Mesendoderm (in vitro differentiated cells): Measurements from ENCODE around the gene TCHHL1.
A peak's percentile ranks its signal among the peaks of the same experiment; 100 is the strongest.

ENCODE experiments used
- DNase-seq: peaks from one replicate; pipeline ENCODE4 v3.0.0; 2013
- H2AK5ac ChIP-seq: 2 replicates; pipeline ENCODE4 v1.6.1; 2013; ENCODE audit warnings: low read length, inconsistent platforms
- H2BK120ac ChIP-seq: 2 replicates; pipeline ENCODE4 v1.6.1; 2013; ENCODE audit warnings: low read depth, mild to moderate bottlenecking, low read length, moderate library complexity, mixed read lengths
- H2BK15ac ChIP-seq: replicated peaks from 2 replicates; pipeline ENCODE4 v1.6.1; 2013; ENCODE audit warnings: low read depth, mild to moderate bottlenecking, moderate library complexity
- H2BK5ac ChIP-seq: 2 replicates; pipeline ENCODE4 v1.6.1; 2013; ENCODE audit warnings: low read length, inconsistent platforms
- H3K18ac ChIP-seq: 2 replicates; pipeline ENCODE4 v1.6.1; 2013; ENCODE audit warnings: mild to moderate bottlenecking, low read length, mixed read lengths
- H3K23ac ChIP-seq: one replicate; pipeline ENCODE4 v1.6.1; 2013; ENCODE audit warnings: low read length
- H3K27ac ChIP-seq: 2 replicates; pipeline ENCODE4 v1.5.1; 2013; ENCODE audit warnings: low read depth, mild to moderate bottlenecking, inconsistent platforms, low read length, moderate library complexity
- H3K27me3 ChIP-seq: 2 replicates; pipeline ENCODE4 v1.6.1; 2013; ENCODE audit warnings: low read length, control low read depth, mild to moderate bottlenecking, inconsistent platforms; ENCODE audit not compliant: insufficient read depth, poor library complexity
- H3K36me3 ChIP-seq: 2 replicates; pipeline ENCODE4 v1.6.1; 2013; ENCODE audit warnings: low read length, inconsistent platforms; ENCODE audit not compliant: control insufficient read depth, insufficient read depth
- H3K4ac ChIP-seq: one replicate; pipeline ENCODE4 v1.6.1; 2013; ENCODE audit warnings: low read depth, mild to moderate bottlenecking, low read length, moderate library complexity
- H3K4me1 ChIP-seq: 2 replicates; pipeline ENCODE4 v1.6.1; 2013; ENCODE audit warnings: low read depth, low read length, inconsistent platforms; ENCODE audit not compliant: control insufficient read depth
- H3K4me2 ChIP-seq: 2 replicates; pipeline ENCODE4 v1.6.1; 2013; ENCODE audit warnings: low read length
- H3K4me3 ChIP-seq: 2 replicates; pipeline ENCODE4 v1.5.1; 2013; ENCODE audit warnings: mild to moderate bottlenecking, low read length
- H3K56ac ChIP-seq: one replicate; pipeline ENCODE4 v1.6.1; 2013; ENCODE audit warnings: low read length
- H3K79me1 ChIP-seq: 2 replicates; pipeline ENCODE4 v1.6.1; 2013; ENCODE audit warnings: low read length, inconsistent platforms
- H3K79me2 ChIP-seq: 2 replicates; pipeline ENCODE4 v1.6.1; 2013; ENCODE audit warnings: mild to moderate bottlenecking, low read length; ENCODE audit not compliant: control insufficient read depth, insufficient read depth
- H3K9ac ChIP-seq: 2 replicates; pipeline ENCODE4 v1.6.1; 2013; ENCODE audit warnings: low read length, inconsistent platforms
- H4K5ac ChIP-seq: one replicate; pipeline ENCODE4 v1.6.1; 2013; ENCODE audit warnings: low read length
- H4K8ac ChIP-seq: one replicate; pipeline ENCODE4 v1.6.1; 2013; ENCODE audit warnings: low read depth, mild to moderate bottlenecking, control low read depth, low read length, moderate library complexity
- WGBS: extraction: QIAGEN DNeasy Blood & Tissue Kit; methylation state at CpG from one replicate; pipeline ENCODE4 v1.1.7; 2013; ENCODE audit warnings: low lambda C conversion rate, missing lambda C conversion rate; ENCODE audit not compliant: insufficient coverage; ENCODE audit errors: extremely low coverage; 5-methylcytosine and 5-hydroxymethylcytosine counted together

The TCHHL1 gene

DNA sequence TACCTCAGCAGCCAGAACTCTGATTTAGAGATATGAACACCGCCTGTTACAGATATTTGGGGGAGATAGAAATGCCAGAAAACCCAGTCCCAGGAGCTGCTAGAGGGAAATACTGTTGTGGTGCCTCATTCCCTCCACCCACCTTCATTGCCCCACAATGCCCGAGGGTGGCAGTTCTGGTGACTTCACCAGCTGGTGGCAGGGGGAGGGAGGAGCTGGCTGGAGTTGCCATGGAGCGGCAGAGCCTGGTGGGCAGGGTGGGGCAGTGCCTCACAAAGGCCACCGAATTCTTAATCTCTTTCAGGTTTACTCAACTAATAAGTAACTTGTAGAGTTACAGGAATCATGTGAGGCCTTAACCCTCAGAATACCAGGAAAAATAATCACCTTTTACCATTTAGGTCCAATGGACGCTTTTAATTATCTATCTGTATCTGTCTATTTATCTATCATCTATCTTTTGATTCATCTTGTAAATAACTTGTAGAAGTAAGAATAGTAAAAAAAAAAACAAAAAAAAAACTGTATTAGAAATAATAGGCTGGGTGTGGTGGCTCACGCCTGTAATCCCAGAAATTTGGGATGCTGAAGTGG, 40.4 kb downstream of the TCHHL1 start:
- H3K56ac ChIP-seq: peak overlapping the region; percentile 87
- H3K36me3 ChIP-seq: no peaks in the 10 kb centered on the region
- peak overlapping the region; percentile 26 for H3K4me2 ChIP-seq
- no peaks in the 10 kb centered on the region for H3K79me2 ChIP-seq
- H3K18ac ChIP-seq: no peak overlapping the region
- no peaks in the 10 kb centered on the region for H3K27me3 ChIP-seq
- peak overlapping the region; percentile 68 for H3K9ac ChIP-seq
- no peak overlapping the region for H3K4me3 ChIP-seq
- no peak overlapping the region for H2AK5ac ChIP-seq
- no peak overlapping the region for H4K8ac ChIP-seq
- no peaks in the 10 kb centered on the region for H3K79me1 ChIP-seq
- H4K5ac ChIP-seq: no peak overlapping the region
- H3K27ac ChIP-seq: peak overlapping the region; percentile 69
- H2BK5ac ChIP-seq: peak overlapping the region; percentile 20
- no peak overlapping the region for H2BK120ac ChIP-seq
- WGBS: no CpG with 5 or more reads among the region's 6 CpGs
- H3K4me1 ChIP-seq: peaks cover 2% of the 10 kb centered on the region
- no peak overlapping the region for H3K23ac ChIP-seq
- DNase-seq: no peak
- no peak overlapping the region for H2BK15ac ChIP-seq
- H3K4ac ChIP-seq: peak overlapping the region; percentile 58

DNA sequence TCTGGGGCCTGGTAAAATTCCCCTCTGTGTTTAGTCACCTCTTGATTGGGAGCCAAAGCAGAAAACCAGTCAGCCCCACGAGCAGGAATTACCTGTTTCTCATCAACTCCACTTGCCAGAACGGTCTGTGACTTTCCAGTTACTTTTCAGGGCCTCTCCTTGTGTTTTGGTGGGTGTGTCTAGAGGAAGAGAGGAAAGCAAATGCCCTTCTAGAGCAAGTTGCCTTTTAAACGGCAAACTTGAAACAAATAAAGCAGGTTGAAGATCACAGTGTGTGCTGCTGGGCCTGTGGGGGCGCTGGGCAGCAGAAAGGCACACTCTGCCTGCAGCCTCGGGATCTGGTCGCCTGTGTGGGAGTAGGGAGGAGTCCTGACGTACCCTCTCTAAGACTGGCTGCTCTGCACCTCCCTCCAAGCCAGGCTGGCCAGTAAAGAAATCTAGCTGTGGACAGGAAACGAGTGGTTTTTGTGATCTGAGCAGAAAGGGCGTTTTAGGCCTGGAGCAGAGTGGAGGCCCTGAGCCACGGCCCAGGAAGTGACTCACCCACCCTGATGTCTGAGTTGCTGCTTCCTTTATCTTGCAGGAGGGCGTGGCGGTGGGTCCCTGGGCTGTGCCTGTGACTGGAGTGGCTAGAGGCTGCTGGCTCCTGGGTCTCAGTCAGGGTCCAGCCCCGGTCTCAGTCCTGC, 41.0 kb downstream of the TCHHL1 start:
- Histone ChIP-seq H2BK120ac (peak overlapping the region; percentile 69), H2BK15ac (no peak overlapping the region), H3K18ac (peak overlapping the region; percentile 78), H3K4me1 (peaks cover 2% of the 10 kb centered on the region), H3K79me1 (no peaks in the 10 kb centered on the region), H4K8ac (no peak overlapping the region), H3K27me3 (no peaks in the 10 kb centered on the region), H3K56ac (peak overlapping the region; percentile 87), H2BK5ac (peak overlapping the region; percentile 14), H2AK5ac (no peak overlapping the region), H3K4me3 (no peak overlapping the region), H3K36me3 (no peaks in the 10 kb centered on the region), H3K4me2 (peak overlapping the region; percentile 33), H3K27ac (peak overlapping the region; percentile 69), H3K79me2 (no peaks in the 10 kb centered on the region), H3K9ac (peak overlapping the region; percentile 68), H3K23ac (no peak overlapping the region), H4K5ac (no peak overlapping the region), H3K4ac (peak overlapping the region; percentile 92)
- WGBS: no CpG with 5 or more reads among the region's 13 CpGs
- peak; percentile 99 for DNase-seq

DNA sequence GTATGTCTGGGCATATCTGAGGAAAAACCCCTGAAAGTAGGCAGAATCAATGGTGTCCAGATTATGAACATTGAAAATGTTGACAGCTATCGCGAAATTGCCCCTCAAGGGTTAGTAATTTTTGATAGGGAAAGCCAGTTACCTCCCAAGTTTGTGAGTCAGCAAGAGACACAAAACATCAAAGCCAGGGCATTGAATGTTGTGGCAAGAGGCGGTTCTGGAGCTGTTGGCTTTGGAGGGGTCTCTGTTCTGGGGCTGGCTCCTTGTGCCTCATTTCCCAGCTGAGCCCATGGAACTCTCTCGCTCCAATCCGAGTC, 41.5 kb downstream of the TCHHL1 start:
- Histone ChIP-seq H3K27me3 (no peaks in the 10 kb centered on the region), H3K79me1 (no peaks in the 10 kb centered on the region), H2BK5ac (no peak overlapping the region), H3K4me2 (no peak overlapping the region), H3K4ac (peak overlapping the region; percentile 92), H2BK15ac (no peak overlapping the region), H3K56ac (peak overlapping the region; percentile 87), H3K36me3 (no peaks in the 10 kb centered on the region), H3K4me3 (no peak overlapping the region), H3K4me1 (peaks cover 2% of the 10 kb centered on the region), H2AK5ac (no peak overlapping the region), H3K9ac (peak overlapping the region; percentile 68), H4K5ac (no peak overlapping the region), H3K27ac (peak overlapping the region; percentile 69), H2BK120ac (peak overlapping the region; percentile 69), H4K8ac (no peak overlapping the region), H3K79me2 (no peaks in the 10 kb centered on the region), H3K18ac (peak overlapping the region; percentile 78), H3K23ac (no peak overlapping the region)
- WGBS: no CpG with 5 or more reads among the region's 5 CpGs
- no peak for DNase-seq

DNA sequence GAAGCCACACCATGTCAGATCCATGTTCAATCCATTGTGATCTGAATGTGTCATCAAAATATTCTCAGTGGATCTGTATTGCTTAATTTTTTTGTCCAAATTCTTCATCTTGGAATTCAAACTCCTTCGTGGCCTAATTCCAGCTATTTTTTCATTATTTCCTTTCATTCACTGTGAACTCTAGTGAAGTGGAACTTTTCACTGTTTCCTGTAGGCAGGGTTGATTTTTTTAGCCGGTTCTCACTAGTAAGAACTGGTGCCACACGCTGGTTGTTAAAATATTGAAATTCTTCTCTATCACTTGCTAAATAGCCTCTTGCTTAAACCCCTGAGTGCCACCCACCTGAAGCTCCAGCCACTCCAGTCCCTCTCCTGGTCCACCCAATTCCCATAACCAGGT, 44.5 kb downstream of the TCHHL1 start:
- H3K4ac ChIP-seq: no peak overlapping the region
- no peak overlapping the region for H2BK5ac ChIP-seq
- no peaks in the 10 kb centered on the region for H3K79me1 ChIP-seq
- no peak overlapping the region for H3K18ac ChIP-seq
- H3K4me2 ChIP-seq: no peak overlapping the region
- H3K4me3 ChIP-seq: no peak overlapping the region
- WGBS: no CpG with 5 or more reads among the region's 3 CpGs
- H3K36me3 ChIP-seq: no peaks in the 10 kb centered on the region
- H3K23ac ChIP-seq: no peak overlapping the region
- H3K9ac ChIP-seq: no peak overlapping the region
- no peak overlapping the region for H3K56ac ChIP-seq
- no peak overlapping the region for H2BK120ac ChIP-seq
- H3K79me2 ChIP-seq: no peaks in the 10 kb centered on the region
- H3K27ac ChIP-seq: no peak overlapping the region
- H2AK5ac ChIP-seq: no peak overlapping the region
- no peak overlapping the region for H4K8ac ChIP-seq
- H4K5ac ChIP-seq: no peak overlapping the region
- H3K4me1 ChIP-seq: peaks cover 2% of the 10 kb centered on the region
- no peak overlapping the region for H2BK15ac ChIP-seq
- H3K27me3 ChIP-seq: no peaks in the 10 kb centered on the region
- no peak for DNase-seq

DNA sequence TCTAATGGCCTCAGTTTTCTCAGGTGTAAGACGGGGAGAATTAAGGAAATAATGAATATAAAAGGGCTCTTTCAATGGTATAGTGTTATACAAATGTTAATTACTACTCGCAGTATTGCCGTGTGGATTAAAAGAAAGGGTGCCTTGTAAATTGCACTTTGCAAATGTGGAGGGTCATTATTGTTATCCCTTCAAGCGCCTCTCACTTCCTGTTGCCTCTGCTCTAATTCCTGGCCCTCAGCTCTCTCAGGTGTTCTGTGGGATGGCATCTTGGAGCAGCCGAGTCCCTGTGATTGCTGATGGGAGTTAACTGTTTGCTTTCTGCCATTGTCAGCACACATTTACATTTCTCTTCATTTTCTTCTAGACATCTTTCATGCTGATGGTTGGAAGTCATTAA, 45.0 kb downstream of the TCHHL1 start:
- H2BK5ac ChIP-seq: no peak overlapping the region
- H2AK5ac ChIP-seq: no peak overlapping the region
- peaks cover 2% of the 10 kb centered on the region for H3K4me1 ChIP-seq
- H3K18ac ChIP-seq: peak overlapping the region; percentile 47
- H3K9ac ChIP-seq: no peak overlapping the region
- H3K4me2 ChIP-seq: no peak overlapping the region
- H4K5ac ChIP-seq: no peak overlapping the region
- H3K36me3 ChIP-seq: no peaks in the 10 kb centered on the region
- no peaks in the 10 kb centered on the region for H3K79me1 ChIP-seq
- no peak overlapping the region for H3K4me3 ChIP-seq
- no peak overlapping the region for H3K56ac ChIP-seq
- peak; percentile 39 for DNase-seq
- H3K27me3 ChIP-seq: no peaks in the 10 kb centered on the region
- H3K23ac ChIP-seq: no peak overlapping the region
- no peaks in the 10 kb centered on the region for H3K79me2 ChIP-seq
- no peak overlapping the region for H2BK15ac ChIP-seq
- no peak overlapping the region for H3K4ac ChIP-seq
- no peak overlapping the region for H4K8ac ChIP-seq
- no CpG with 5 or more reads among the region's 5 CpGs for WGBS
- no peak overlapping the region for H3K27ac ChIP-seq
- H2BK120ac ChIP-seq: no peak overlapping the region

DNA sequence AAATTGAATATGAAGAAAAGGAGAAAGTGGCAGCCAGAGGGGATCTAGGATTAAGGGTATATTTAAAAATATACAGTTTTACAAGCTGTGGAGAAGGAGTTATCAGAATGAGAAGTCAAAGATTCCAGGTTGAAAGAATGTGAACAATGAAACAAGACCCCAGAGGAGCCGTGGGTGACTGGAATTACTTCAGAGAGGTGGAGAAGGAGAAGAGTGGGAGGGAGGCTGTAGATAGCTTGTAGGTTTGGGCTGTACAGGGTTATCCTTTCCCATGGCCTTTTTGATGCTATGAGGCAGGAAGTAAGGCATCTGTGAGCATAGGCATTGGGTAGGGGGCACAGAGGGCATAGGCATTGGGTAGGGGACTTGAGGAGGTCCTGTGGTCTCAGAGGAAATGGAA, 46.8 kb downstream of the TCHHL1 start:
- Histone ChIP-seq H3K79me2 (no peaks in the 10 kb centered on the region), H3K9ac (no peak overlapping the region), H3K4ac (no peak overlapping the region), H2BK15ac (no peak overlapping the region), H3K4me3 (no peak overlapping the region), H3K27ac (no peak overlapping the region), H3K36me3 (no peaks in the 10 kb centered on the region), H4K5ac (no peak overlapping the region), H2AK5ac (no peak overlapping the region), H3K27me3 (no peaks in the 10 kb centered on the region), H3K4me2 (no peak overlapping the region), H3K18ac (no peak overlapping the region), H3K23ac (no peak overlapping the region), H3K79me1 (no peaks in the 10 kb centered on the region), H3K4me1 (no peaks in the 10 kb centered on the region), H2BK120ac (no peak overlapping the region), H4K8ac (no peak overlapping the region), H3K56ac (no peak overlapping the region), H2BK5ac (no peak overlapping the region)
- no peak for DNase-seq
- no CpG with 5 or more reads among the region's 1 CpG for WGBS
